ENCODE data around the gene AATF. TPM values are rescaled to one million over a fixed set of nuclear protein-coding genes. Genes with fewer than 3 reads are reported as not detected.

The AATF gene
- total RNA-seq, 1 donor from 2014 or later = 54.0 TPM

GRCh38 chr17:36951084-36951789 is 2.5 kb downstream of the AATF start:
- FAIRE-seq = no peak
- H3K27me3 ChIP-seq (ENCODE audit: control insufficient read depth, insufficient read depth, low read length) = peaks cover 13% of the 10 kb centered on the region
- H3K4me3 ChIP-seq (ENCODE audit: low read depth, low read length) = no peak overlapping the region
- H3K36me3 ChIP-seq (ENCODE audit: control insufficient read depth, insufficient read depth, low read length) = peaks cover 11% of the 10 kb centered on the region
- DNase-seq (ENCODE audit: low read depth) = no peak
- TF ChIP-seq CTCF (IDR thresholded peaks at IDR 0.05; ENCODE audit: insufficient read depth, low read length, severe bottlenecking) = no peak

- no peaks in the 10 kb centered on the region for H3K27me3 ChIP-seq (ENCODE audit: control insufficient read depth, insufficient read depth, low read length)
- H3K4me3 ChIP-seq (ENCODE audit: low read depth, low read length) = no peak overlapping the region
- no peak for TF ChIP-seq CTCF (IDR thresholded peaks at IDR 0.05; ENCODE audit: insufficient read depth, low read length, severe bottlenecking)
- no peak for DNase-seq (ENCODE audit: low read depth)
- H3K36me3 ChIP-seq (ENCODE audit: control insufficient read depth, insufficient read depth, low read length) = no peaks in the 10 kb centered on the region
- FAIRE-seq = no peak
These were observed 22.8 kb downstream of the AATF start for GRCh38 chr17:36971508-36971907.

- no peak for TF ChIP-seq CTCF (IDR thresholded peaks at IDR 0.05; ENCODE audit: insufficient read depth, low read length, severe bottlenecking)
- DNase-seq (ENCODE audit: low read depth) (no peak), FAIRE-seq (no peak)
- Histone ChIP-seq H3K27me3 (ENCODE audit: control insufficient read depth, insufficient read depth, low read length) (no peaks in the 10 kb centered on the region), H3K36me3 (ENCODE audit: control insufficient read depth, insufficient read depth, low read length) (no peaks in the 10 kb centered on the region), H3K4me3 (ENCODE audit: low read depth, low read length) (no peak overlapping the region)
These were observed 23.5 kb downstream of the AATF start for GRCh38 chr17:36972186-36972700.

- Histone ChIP-seq H3K27me3 (ENCODE audit: control insufficient read depth, insufficient read depth, low read length) (no peaks in the 10 kb centered on the region), H3K4me3 (ENCODE audit: low read depth, low read length) (no peak overlapping the region), H3K36me3 (ENCODE audit: control insufficient read depth, insufficient read depth, low read length) (no peaks in the 10 kb centered on the region)
- DNase-seq (ENCODE audit: low read depth) (no peak), FAIRE-seq (no peak)
- no peak for TF ChIP-seq CTCF (IDR thresholded peaks at IDR 0.05; ENCODE audit: insufficient read depth, low read length, severe bottlenecking)
These were observed 24.2 kb downstream of the AATF start for GRCh38 chr17:36972905-36973304.

- no peak overlapping the region for H3K4me3 ChIP-seq (ENCODE audit: low read depth, low read length)
- DNase-seq (ENCODE audit: low read depth) = peak; percentile 26
- no peak for FAIRE-seq
- no peak for TF ChIP-seq CTCF (IDR thresholded peaks at IDR 0.05; ENCODE audit: insufficient read depth, low read length, severe bottlenecking)
- H3K36me3 ChIP-seq (ENCODE audit: control insufficient read depth, insufficient read depth, low read length) = no peaks in the 10 kb centered on the region
- H3K27me3 ChIP-seq (ENCODE audit: control insufficient read depth, insufficient read depth, low read length) = no peaks in the 10 kb centered on the region
These were observed 27.3 kb downstream of the AATF start for GRCh38 chr17:36975922-36976515.

Data from bronchial epithelial cell (primary cell).